GM21360 (cell line): ENCODE measurements around the gene FCER2.

Source experiments
- ATAC-seq: cut with Tn5 transposase; IDR thresholded peaks from one replicate; pipeline ENCODE4 v1.9.1; 2021; ENCODE audit warnings: mild to moderate bottlenecking, moderate library complexity; ENCODE audit not compliant: unreplicated experiment

FCER2 gene

DNA sequence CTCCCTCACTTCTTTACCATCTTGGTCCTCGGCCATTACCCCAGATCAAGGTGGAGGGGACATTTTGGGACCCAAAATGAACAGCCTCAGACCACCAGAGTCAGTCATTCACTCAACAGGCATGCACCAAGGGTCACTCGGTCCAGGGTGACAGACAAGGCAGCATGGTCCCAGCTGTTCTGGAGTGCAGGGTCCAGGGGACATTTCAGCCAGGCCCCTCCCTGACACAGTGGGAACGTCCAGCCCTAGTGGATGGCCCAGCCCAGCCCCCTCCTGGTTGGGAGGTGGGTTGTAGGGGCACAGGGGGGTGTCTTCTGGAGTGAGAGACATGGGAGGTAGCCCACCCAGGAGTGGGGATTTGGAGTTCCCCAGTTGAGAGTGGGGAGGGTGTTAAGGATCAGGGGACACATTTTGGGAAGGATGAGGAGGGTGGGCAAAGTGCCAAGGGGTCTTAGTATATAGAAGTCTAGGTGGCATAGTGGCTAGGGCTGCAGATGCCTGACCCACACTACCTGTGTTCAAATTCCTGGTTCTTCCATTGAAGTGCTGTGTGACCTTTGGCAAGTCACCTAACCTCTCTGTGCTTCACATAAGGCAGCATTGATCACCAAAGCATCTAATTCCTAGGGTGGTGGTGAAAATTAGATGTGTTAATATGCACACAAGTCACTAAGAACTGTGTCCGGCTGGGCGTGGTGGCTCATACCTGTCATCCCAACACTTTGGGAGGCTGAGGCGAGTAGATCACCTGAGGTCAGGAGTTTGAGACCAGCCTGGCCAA lies 2.5 kb upstream of the FCER2 start:
- no peak for ATAC-seq

DNA sequence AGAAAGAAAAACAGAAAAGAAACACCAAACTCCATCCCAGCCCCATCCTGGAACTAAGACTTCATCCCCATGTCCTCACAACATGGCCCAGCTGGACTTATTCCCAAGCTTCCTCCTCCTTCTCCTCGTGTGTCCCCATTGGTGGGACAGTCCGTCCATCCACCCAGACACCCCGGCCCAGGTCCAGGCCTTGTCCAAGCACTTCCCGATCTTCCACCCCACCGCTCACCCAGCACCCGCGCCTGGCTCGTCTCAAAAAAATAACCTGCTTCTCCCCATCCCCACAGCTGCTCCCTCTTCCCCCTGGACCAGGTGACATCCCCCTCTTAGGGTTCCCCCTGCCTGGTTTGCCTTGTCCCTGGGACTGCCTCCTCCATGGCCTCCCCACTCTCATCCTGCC lies 1.4 kb upstream of the FCER2 start:
- no peak for ATAC-seq

DNA sequence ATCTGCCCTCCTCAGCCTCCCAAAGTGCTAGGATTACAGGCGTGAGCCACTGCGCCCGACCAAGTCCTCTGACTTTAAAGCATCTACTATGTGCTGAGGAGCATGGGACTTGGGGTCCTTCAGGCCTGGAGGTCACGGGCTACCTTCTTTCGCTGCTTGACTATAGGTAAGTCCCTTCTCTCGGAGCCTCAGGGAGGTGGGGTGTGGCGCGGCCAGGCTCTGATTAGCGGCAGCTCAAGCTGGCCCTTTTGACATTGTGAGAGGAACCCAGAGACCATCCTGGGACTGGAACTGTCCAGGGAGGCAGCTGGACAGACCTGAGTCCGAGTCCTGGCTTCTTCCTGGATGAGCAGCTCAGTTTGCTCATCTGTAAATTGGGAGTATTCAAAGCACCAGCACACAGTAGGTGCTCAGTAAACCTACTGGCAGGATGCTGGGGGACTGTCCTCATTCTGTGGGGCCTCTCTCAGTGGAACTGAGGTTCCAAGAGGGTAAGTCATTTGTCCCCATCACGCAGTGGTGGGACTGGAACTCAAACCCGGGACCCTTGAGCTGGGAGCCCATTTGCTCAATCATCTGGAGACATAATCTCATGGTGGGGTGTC lies 780 bp downstream of the FCER2 start:
- no peak for ATAC-seq

DNA sequence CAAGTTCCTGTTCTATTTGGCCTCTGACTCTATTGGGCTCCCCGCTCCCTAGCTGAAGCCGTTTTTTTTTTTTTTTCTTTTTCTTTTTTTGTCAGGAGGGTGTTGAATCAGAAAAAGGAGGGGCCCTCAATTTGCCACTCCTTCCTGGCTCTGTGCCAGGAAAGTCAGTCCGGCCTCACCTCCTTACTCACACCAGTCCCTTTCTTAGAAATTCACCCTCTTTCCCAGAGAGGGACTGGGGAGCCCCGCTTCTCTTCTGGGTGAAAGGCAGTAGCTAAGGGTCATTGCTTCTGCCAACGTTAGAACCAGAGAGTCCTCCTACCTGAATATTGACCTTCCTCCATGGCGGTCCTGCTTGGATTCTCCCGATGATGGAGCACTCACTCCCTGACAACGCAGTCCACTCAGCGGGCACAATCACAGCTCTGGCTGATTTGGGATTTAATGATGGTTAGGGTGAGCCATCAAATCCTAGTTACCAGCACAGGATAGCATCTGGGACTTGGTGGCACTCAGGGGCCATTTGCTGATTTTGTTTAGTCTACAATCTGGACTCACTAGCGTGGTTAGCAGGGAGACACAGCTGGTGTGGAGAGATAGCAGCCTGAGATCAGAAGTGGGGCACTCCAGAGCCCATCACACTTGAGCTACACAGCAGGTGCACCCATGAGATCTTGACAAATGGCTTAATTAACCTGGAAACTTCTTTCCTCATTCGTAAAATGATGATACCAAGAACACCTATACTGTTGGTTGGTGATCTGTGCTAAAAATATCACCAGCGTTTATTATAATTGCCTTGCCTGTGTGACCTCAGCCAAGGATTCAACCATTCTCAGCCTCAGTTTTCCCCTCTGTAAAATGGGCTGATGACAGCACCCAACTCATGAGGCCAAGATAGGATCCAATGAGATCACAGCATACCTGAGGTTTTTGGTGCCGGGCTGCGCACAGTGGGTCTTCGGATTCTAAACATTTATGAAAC lies 2.2 kb downstream of the FCER2 start:
- no peak for ATAC-seq

DNA sequence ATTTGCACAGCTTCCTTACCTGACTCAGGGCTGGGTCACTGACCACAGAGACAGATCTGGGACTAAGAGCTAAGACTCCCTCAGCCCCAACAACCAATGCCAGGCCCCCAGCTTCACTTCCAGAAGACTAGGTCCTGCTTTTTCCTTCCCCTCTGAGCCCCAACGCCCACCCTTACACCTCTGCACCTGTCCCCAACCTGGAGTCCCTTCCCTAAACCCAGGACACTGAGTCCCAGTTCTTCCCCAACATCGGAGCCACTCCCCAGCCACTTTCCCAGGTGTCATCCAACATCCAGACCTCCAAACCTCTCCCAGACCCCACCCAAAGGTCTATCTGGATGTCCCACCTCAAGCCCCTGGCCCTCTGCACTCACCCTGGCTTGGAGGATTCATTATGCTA lies 2.9 kb downstream of the FCER2 start:
- no peak for ATAC-seq

DNA sequence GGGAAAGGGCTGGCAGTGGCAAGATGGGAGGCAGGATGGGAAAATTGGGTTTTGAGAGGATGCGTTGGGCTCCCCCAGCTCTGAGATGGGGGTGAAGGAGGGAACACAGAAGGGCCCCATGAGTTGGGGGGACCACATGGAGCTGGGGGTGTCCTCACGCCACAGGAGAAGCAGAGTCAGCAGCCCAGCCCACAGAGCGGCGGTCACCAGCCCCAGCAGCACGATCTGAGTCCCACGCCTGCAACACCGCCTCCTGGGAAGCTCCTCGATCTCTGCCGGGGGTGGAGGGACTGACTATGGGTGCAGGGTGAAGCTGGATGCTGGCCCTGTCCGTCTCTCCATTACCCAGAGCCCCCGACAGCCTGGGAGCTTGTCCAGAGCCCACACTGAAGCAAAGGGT lies 3.3 kb downstream of the FCER2 start:
- ATAC-seq: no peak

DNA sequence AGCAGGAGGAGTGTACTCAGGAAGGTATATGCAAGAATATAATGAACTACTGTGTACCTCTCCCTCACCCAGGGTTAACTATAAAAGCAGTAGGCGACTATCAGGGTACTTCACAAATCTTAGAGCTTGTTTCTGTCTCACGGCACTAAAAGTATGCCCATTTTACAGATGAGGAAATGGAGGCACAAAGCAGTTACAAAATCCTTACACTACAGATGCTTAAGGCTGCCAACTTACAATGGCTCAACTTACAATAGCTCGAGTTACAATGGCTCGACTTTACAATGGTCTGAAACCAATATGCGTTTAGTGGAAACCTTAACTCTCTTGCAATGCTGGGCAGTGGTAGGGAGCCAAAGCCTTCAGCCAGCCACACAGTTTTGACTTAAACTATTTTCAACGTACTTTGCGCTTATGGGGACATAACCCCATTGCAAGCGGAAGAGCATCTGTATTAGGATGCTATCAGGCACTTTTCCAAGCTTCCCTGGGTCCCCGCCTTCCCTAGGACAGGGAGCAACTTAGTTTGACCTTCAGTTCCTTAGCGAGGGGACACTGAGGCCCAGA lies 4.1 kb downstream of the FCER2 start:
- no peak for ATAC-seq

DNA sequence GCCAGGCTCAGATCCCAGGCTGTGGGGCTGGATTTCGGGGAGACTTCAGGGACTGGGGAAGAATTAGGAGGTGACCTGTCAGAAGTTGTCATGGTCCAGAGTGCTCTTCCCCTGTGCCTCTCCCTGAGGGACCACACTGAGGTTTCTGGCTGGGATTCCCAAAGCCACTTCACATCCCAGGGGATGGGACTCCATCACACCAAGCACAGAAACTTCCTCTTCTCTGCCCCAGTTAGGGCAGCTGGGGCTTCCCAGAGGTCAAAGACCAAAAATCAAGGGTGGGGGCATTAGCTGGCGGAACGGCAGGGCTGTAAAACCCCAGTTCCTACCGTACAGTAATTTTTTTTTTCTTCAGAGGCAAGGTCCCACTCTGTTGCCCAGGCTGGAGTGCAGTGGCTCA lies 7.4 kb downstream of the FCER2 start:
- no peak for ATAC-seq

DNA sequence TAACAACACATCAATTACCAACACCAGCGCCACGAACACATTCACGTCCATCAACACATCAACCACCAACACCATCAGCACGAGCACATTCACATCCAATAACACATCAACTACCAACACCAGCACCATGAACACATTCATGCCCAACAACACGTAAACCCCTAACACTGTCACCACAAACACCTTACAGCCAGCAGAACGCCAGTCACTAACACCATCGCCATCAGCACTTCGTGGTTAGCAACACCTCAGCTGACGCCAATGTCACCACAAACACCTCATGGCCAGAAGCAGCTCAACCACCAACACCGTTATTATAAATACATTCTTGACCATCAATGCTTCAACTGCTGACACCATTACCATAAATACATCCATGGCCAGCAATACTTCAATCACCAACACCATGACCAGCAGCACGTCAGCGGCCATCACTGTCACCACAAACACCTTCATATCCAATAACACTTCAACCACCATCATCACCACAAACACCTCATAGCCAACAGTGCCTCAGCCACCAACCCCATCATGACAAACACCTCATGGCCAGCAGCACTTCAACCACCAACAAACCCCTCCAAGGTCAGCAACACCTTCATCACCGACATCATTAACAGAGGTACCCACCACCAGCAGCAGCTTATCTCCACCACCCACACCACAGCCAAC lies 9.4 kb downstream of the FCER2 start:
- no peak for ATAC-seq

DNA sequence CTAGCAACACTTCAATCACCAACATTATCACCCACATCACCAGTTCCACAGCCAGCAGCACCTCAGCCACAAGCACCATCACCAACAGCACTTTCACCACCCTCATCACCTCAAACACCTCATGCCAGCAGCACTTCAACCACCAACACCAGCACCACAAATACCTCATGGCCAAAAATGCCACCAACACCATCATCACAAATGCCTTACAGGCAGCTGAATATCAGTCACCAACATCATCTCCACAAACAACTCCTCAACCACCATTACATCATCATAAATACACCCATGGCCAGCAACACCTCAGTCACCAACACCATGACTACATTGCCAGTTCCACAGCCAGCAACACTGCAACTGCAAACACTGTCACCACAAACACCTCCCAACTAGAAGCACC lies 10.4 kb downstream of the FCER2 start:
- no peak for ATAC-seq

DNA sequence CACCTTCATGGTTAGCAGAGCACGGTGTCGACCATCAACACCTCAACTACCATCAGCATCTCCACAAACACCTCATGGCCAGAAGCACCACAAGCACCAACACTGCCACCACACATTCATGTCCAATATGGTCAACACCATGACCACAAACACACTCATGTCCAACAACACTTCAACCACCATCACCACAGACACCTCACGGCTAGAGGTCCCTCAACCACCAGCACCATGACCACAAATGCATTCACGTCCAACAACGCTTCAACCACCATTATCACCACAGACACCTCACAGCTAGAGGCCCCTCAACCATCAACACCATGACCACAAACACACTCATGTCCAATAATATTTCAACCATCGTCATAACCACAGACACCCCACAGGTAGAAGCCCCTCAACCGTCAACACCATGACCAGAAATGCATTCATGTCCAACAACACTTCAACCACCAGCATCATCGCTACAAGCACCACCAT lies 11.1 kb downstream of the FCER2 start:
- ATAC-seq: no peak

DNA sequence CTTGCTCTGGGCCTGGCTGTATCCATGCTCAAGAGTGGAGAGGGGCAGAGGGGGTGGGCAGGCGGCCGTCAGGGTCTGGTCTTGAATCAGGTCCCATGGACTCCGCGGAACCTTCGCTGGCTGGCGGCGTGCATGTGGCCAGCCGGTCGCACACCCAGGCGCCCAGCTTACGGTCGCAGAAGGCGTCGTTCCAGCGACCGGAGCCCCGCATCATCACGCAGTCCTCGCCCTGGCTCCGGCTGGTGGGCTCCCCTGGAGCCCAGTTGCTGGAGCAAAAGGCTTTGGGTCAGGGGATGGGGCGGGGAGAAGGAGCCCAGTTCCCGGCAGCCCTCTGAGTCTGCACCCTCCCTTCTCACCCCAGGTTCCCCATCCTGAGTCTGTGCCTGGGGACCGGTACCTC lies 12.8 kb downstream of the FCER2 start:
- no peak for ATAC-seq

DNA sequence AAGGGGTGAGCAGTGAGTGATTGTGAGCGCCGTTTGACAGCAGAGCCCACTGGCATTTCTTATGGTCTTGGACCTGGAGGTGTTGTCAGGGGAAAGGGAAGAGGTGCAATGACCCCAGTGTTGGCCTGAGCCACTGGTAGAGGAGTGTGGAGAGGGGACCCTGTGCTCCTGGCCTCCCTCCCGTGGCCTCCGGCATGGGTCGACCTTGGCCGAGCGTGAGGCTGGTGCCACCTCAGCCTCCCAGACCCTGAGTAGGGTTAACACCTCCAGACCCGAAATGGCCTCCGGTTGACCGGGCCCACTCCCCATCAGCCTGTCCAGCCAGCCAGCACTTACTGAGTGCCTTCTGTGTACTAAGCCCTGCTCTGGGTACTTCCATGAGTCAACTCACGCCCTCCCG lies 14.8 kb downstream of the FCER2 start:
- ATAC-seq: no peak

DNA sequence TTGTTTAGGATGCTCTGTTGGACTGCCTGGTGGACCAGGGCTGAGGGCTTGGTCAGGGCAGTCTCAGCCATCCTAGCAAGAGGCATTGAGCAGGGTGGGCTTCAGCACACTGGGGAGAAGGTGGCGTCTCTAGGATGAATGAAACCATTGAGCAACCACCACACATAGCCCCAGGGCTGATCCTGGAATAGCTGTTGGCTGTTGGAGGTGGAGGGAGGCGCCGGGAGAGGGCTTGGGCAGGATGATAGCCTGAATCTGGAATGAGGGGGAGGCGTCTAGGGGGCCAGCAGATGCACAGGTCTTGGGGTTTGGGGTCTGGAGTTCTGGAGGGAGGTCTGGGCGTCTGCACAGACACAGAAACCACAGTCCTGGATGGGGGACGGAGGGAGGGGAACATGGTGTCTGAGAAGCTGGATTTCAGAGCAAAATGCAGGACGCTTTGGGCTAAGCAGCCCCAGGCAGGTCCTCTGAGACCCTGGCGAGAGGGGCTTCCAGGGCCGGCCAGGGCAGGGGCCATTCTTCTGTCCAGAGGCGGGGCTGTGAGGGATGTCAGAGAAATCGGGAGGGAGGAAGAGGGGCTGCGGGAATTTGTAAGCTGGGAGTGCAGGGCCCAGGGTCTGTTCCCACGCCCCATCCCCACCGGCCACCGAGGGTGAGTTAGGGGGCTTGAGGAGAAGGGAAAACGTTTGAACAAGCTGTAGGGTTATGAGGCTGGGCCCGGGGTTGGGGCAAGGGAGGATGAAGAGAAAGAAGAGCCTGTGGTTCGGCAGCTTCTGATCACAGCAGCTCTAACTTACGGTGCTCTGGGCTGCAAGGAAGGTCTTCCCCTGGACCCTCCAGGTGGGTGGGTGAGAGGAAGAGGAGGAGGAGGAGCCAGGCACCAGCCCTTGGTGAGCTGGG lies 16.1 kb downstream of the FCER2 start:
- no peak for ATAC-seq

DNA sequence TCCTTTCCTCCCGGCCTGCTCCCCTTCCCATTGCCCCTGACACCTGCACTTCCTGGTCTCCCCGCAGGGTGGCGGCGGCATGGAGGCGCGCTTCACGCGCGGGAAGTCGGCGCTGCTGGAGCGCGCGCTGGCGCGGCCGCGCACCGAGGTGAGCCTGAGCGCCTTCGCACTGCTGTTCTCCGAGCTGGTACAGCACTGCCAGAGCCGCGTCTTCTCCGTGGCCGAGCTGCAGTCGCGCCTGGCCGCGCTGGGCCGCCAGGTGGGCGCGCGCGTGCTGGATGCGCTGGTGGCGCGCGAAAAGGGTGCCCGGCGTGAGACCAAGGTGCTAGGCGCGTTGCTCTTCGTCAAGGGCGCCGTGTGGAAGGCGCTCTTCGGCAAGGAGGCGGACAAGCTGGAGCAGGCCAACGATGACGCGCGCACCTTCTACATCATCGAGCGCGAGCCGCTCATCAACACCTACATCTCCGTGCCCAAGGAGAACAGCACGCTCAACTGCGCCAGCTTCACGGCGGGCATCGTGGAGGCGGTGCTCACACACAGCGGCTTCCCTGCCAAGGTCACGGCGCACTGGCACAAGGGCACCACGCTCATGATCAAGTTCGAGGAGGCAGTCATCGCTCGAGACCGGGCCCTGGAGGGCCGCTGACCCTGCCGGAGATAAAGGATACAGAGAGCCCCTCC lies 19.6 kb downstream of the FCER2 start:
- no peak for ATAC-seq

DNA sequence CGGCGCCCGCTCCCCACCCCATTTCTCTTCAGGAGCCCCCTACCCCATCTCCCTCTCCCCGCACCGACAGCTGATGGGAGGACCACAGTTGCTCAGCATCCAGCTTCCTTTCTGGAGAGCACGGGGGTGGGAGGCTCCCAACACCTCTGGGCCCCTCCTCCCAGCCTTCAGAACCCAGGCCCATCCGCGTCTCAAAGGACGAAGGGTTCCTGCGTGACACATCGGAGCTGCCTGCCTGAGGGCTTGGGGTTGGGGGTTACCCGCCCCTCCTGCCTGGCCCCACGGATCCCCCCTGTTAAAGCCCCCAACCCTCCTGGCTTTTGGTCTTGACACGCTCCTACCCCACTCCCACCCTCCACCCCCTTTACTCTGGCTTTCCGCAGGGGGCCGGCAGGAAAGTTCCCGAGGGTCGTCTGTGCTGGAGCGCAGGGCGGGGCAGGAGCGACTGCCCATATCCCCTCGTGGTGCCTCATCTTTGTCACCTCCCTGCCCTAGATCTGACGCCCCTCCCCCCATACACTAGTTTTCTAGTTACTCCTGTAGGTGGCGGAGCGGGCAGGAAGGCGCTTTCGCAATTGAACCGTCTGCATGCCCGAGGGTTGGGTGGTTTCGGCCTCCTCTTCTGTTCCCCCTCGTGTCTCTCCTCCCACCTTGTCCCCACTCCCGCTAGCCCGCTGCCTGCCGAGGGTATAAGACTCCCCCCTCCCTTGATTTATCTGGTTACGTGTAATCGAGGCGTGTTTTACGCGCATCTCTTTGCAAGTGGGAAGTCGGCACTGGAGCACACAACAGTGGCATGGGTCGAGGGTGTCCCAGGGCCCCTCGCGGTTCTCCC lies 20.4 kb downstream of the FCER2 start:
- ATAC-seq: peak; percentile 26

DNA sequence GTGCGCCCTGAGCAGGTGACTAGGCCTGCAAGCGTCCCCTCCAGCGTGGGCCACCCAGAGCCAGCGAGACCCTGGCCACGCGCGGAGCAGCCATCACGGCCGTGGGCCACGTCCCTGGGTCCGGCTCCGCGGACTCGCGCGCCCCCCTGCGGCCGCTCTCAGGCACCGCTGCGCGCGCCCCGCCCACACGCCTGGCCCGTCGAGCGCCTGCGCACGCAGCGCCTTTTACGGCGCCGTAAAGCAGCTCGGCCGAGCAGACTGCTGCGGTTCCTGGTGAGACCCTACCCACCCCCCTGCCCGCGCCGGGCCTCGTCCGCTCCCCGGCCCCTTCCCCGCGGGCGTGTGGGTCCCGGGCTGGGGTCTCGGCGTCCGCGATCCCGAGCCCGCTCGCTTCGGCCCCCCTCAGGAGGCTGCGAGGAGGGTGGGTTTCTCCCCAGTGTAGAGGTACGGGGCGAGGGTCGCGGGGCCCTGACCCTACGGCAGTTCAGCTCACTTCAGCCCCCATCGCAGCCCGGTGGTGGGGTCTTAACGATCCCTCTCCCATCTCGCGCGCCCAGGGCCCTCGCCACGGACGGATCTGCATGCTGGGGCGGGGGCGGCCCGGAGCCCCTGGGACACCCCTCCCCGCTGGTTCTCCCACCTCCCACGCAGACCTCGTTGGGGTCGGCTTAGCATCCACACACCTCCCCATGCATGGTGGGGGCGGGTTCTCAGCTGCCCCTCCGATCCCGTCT lies 21.2 kb downstream of the FCER2 start, which contains the start of gene TRAPPC5:
TSS of gene TRAPPC5 (plus strand) at position 228 of the 734 bp plus-strand sequence. CDS start 1,421 bp downstream, outside the sequence.
- ATAC-seq: peak; percentile 44
